Neural progenitor cell (in vitro differentiated cells): ENCODE data around the gene PBX1. TPM values are rescaled to one million over a fixed set of nuclear protein-coding genes. Genes with fewer than 3 reads are reported as not detected.

Experiments used
- DNase-seq: peaks from one replicate; pipeline ENCODE4 v3.0.0-alpha.2; 2016; ENCODE audit warnings: low spot score
- H2AFZ ChIP-seq: fragments of 200-600 bp; sonication (generic); replicated peaks from 2 replicates; pipeline ENCODE4 v1.6.1; 2016; ENCODE audit warnings: antibody characterized with exemption
- H3F3A ChIP-seq: fragments of 200-600 bp; sonication (generic); 2 replicates; pipeline ENCODE4 v1.6.1; 2016; ENCODE audit warnings: antibody characterized with exemption, low read depth
- H3K27ac ChIP-seq: fragments of 200-600 bp; sonication (generic); 2 replicates; pipeline ENCODE4 v1.5.1; 2016; ENCODE audit warnings: mild to moderate bottlenecking
- H3K27me3 ChIP-seq: fragments of 200-600 bp; sonication (generic); 2 replicates; pipeline ENCODE4 v1.6.1; 2016; ENCODE audit warnings: mild to moderate bottlenecking, moderate library complexity
- H3K36me3 ChIP-seq: fragments of 200-600 bp; sonication (generic); 2 replicates; pipeline ENCODE4 v1.5.1; 2016
- H3K4me1 ChIP-seq: fragments of 200-600 bp; sonication (generic); 2 replicates; pipeline ENCODE4 v1.6.1; 2016; ENCODE audit warnings: mixed run types
- H3K4me2 ChIP-seq: fragments of 200-600 bp; sonication (generic); 2 replicates; pipeline ENCODE4 v1.6.1; 2016
- H3K4me3 ChIP-seq: fragments of 200-600 bp; sonication (generic); 2 replicates; pipeline ENCODE4 v1.5.1; 2016
- H3K79me2 ChIP-seq: fragments of 200-600 bp; sonication (generic); 2 replicates; pipeline ENCODE4 v1.6.1; 2016; ENCODE audit warnings: low read depth
- H3K9ac ChIP-seq: fragments of 200-600 bp; sonication (generic); 2 replicates; pipeline ENCODE4 v1.6.1; 2016
- H3K9me3 ChIP-seq: fragments of 200-600 bp; sonication (generic); 2 replicates; pipeline ENCODE4 v1.5.1; 2016; ENCODE audit warnings: low read depth
- H4K20me1 ChIP-seq: fragments of 200-600 bp; sonication (generic); 2 replicates; pipeline ENCODE4 v1.6.1; 2016; ENCODE audit warnings: low read depth
- H3K27ac Mint-ChIP-seq: 3 replicates; pipeline ENCODE4 v1.8.0; 2021; ENCODE audit warnings: mixed read lengths
- H3K27me3 Mint-ChIP-seq: 2 replicates; pipeline ENCODE4 v1.8.0; 2022; ENCODE audit warnings: low read depth, mild to moderate bottlenecking, inconsistent platforms, moderate library complexity, mixed read lengths; ENCODE audit not compliant: insufficient read depth
- H3K36me3 Mint-ChIP-seq: 3 replicates; pipeline ENCODE4 v1.8.0; 2021; ENCODE audit warnings: mixed read lengths
- H3K4me1 Mint-ChIP-seq: 3 replicates; pipeline ENCODE4 v1.8.0; 2021; ENCODE audit warnings: mixed read lengths
- H3K4me3 Mint-ChIP-seq: 3 replicates; pipeline ENCODE4 v1.8.0; 2021; ENCODE audit warnings: mild to moderate bottlenecking, moderate library complexity, mixed read lengths
- H3K9me3 Mint-ChIP-seq: 3 replicates; pipeline ENCODE4 v1.8.0; 2020; ENCODE audit warnings: mixed read lengths
- EZH2 ChIP-seq: fragments of 200-600 bp; sonication (generic); IDR thresholded peaks from 2 replicates; pipeline ENCODE4 v1.6.1; 2017; ENCODE audit warnings: antibody characterized with exemption, mild to moderate bottlenecking, moderate library complexity
- EZH2phosphoT487 ChIP-seq: fragments of 200-600 bp; sonication (generic); IDR thresholded peaks from 2 replicates; pipeline ENCODE4 v1.6.1; 2017; ENCODE audit warnings: antibody characterized with exemption
- total RNA-seq: library from RNA; depleted of rRNA; stranded (reverse); fragments of >200 nt; gene quantifications from 2 replicates; pipeline ENCODE4 v1.2.3, GENCODE V29; 2015; ENCODE audit warnings: low replicate concordance
- TF ChIP-seq, protein P1 (sequence below): fragments of 200-600 bp; sonication (generic); IDR thresholded peaks from 2 replicates; pipeline ENCODE4 v1.5.1; 2017; ENCODE audit warnings: antibody characterized with exemption, mild to moderate bottlenecking

The PBX1 gene
- total RNA-seq, 1 donor from 2014 or later, result 91.1 TPM

DNA sequence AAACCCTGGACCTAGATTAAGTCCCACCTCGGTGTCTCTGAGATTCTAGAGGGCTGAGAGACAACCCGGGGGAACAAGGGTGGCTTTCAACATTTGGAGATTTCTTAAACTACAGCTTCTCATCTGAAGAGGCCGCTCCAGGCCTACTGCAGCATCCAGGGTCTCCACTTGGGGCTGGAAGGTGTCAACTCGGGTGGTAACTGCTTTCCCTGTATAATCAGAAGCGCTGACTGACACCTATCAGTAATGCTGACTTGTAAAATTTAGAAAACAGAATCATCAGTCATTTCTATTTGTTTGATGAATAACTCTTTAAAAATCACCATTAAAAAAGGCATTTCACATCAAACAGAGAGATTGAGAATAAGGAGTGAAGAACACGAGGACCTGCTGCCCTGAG is 226.0 kb downstream of the PBX1 start:
- H3F3A ChIP-seq, result peaks cover 20% of the 10 kb centered on the region
- Mint-ChIP-seq H3K4me1 (peaks cover 59% of the 10 kb centered on the region), H3K27me3 (peaks cover 6% of the 10 kb centered on the region), H3K36me3 (peaks cover 19% of the 10 kb centered on the region), H3K27ac (no peak overlapping the region), H3K4me3 (no peak overlapping the region), H3K9me3 (peaks cover 8% of the 10 kb centered on the region)
- peaks cover 81% of the 10 kb centered on the region for H4K20me1 ChIP-seq
- H3K36me3 ChIP-seq, result no peaks in the 10 kb centered on the region
- TF ChIP-seq EZH2, result no peak
- TF ChIP-seq, protein P1, sequence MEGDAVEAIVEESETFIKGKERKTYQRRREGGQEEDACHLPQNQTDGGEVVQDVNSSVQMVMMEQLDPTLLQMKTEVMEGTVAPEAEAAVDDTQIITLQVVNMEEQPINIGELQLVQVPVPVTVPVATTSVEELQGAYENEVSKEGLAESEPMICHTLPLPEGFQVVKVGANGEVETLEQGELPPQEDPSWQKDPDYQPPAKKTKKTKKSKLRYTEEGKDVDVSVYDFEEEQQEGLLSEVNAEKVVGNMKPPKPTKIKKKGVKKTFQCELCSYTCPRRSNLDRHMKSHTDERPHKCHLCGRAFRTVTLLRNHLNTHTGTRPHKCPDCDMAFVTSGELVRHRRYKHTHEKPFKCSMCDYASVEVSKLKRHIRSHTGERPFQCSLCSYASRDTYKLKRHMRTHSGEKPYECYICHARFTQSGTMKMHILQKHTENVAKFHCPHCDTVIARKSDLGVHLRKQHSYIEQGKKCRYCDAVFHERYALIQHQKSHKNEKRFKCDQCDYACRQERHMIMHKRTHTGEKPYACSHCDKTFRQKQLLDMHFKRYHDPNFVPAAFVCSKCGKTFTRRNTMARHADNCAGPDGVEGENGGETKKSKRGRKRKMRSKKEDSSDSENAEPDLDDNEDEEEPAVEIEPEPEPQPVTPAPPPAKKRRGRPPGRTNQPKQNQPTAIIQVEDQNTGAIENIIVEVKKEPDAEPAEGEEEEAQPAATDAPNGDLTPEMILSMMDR, result no peak
- no peak overlapping the region for H3K9ac ChIP-seq
- H3K79me2 ChIP-seq, result peaks cover 73% of the 10 kb centered on the region
- no peak overlapping the region for H3K4me2 ChIP-seq
- DNase-seq, result no peak
- H3K27ac ChIP-seq, result no peak overlapping the region
- peaks cover 36% of the 10 kb centered on the region for H3K4me1 ChIP-seq
- H3K9me3 ChIP-seq, result no peaks in the 10 kb centered on the region
- H2AFZ ChIP-seq, result no peak overlapping the region
- H3K27me3 ChIP-seq, result no peaks in the 10 kb centered on the region
- no peak overlapping the region for H3K4me3 ChIP-seq

DNA sequence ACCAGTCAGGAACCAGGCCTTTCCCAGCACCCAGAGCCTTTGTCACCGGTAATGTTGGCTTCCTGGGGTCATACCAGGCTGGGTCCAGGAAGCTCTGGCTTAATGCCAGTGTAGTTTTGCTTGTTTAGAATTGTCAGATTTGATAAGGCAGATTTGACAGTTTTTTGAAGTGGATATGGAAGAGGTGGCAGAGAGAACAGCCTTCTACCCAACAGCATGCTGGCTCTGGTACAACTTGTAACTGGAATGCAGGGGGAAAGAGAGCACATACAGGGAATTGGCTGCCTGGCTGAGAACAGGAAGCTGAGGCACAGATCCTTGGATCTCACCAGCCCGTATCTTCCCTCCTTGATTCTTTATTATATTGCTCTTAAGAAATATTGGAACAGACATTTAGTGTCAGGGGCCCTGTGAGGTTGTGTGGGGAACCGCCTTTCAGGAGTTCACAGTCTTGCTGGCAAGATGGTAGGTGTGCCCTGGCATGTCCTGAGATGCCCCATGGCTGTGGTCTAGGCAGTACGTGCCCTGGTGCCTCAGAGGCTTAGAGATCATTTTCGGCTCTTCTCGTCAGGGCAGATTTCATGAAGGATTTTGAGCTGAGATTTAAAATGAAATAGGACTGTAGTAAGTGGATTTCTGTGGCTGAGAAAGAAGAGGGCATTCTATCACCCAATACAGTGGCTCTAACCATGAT is 227.0 kb downstream of the PBX1 start:
- no peak overlapping the region for H3K4me3 ChIP-seq
- TF ChIP-seq, protein P1, result no peak
- TF ChIP-seq EZH2phosphoT487 (no peak), EZH2 (no peak)
- H3K4me1 Mint-ChIP-seq, result peaks cover 53% of the 10 kb centered on the region

DNA sequence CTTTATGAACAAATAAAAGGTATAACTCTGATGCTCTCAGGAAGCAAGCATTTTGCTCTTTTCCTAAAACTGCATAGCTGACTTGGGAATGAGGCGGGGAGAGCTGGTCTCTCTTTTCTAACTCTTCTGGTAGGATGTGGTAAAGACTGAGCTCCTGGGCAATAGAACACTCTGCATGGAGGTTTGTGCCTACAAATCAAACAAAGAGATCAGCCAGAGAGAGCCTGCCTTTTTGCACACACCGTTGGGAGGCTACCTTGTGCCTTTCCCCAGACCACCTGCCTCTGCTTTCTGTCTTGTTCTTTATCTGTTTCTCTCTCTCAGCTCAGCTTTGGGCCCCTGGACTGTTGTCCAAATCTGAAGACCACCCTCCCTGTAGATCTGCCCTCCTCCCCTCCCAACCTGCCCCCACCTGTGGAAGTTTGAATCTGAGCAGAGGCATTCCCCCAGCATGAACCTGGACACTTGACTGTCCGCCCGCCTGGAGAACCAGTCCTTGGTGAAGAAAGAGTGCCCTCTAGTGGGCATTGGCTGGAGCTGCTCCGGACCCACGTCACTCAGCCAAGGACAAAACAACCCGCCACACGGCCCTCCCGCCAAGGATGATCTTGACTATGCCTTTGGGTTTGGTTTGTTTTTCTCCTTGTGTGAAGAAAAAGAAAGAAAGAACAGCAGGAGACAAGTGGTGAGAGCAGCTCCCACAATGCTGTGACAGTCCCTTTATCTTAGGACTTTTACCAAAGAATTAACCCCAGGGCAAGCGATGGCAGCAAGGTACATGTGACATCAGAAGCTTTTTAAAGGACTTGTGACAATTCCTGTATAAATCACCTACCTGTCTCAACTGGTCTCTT is 228.2 kb downstream of the PBX1 start:
- H3K79me2 ChIP-seq, result peaks cover 71% of the 10 kb centered on the region
- Mint-ChIP-seq H3K4me3 (peak overlapping the region; percentile 22), H3K36me3 (peaks cover 20% of the 10 kb centered on the region), H3K9me3 (peaks cover 7% of the 10 kb centered on the region), H3K27ac (peak overlapping the region; percentile 77), H3K27me3 (peaks cover 6% of the 10 kb centered on the region), H3K4me1 (peaks cover 48% of the 10 kb centered on the region)
- no peak overlapping the region for H3K9ac ChIP-seq
- no peaks in the 10 kb centered on the region for H3K27me3 ChIP-seq
- H3K36me3 ChIP-seq, result no peaks in the 10 kb centered on the region
- TF ChIP-seq, protein P1, result peak; percentile 95
- no peak for TF ChIP-seq EZH2phosphoT487
- DNase-seq, result peak; percentile 93
- no peak overlapping the region for H3K27ac ChIP-seq
- no peak overlapping the region for H2AFZ ChIP-seq
- H3K4me3 ChIP-seq, result no peak overlapping the region
- H3F3A ChIP-seq, result peaks cover 25% of the 10 kb centered on the region
- H3K4me1 ChIP-seq, result peaks cover 50% of the 10 kb centered on the region
- H3K4me2 ChIP-seq, result peak overlapping the region; percentile 58
- no peaks in the 10 kb centered on the region for H3K9me3 ChIP-seq
- peaks cover 85% of the 10 kb centered on the region for H4K20me1 ChIP-seq

More for the DNA sequence above, 227.0 kb downstream of the PBX1 start:
- Histone ChIP-seq H3K9ac (no peak overlapping the region), H3K27ac (no peak overlapping the region), H3K27me3 (no peaks in the 10 kb centered on the region), H4K20me1 (peaks cover 88% of the 10 kb centered on the region), H3F3A (peaks cover 25% of the 10 kb centered on the region), H3K79me2 (peaks cover 77% of the 10 kb centered on the region), H3K9me3 (no peaks in the 10 kb centered on the region), H3K4me1 (peaks cover 47% of the 10 kb centered on the region), H2AFZ (no peak overlapping the region), H3K36me3 (no peaks in the 10 kb centered on the region), H3K4me2 (no peak overlapping the region)
- H3K27me3 Mint-ChIP-seq, result peaks cover 6% of the 10 kb centered on the region
- H3K9me3 Mint-ChIP-seq, result peaks cover 8% of the 10 kb centered on the region
- no peak for DNase-seq
- H3K27ac Mint-ChIP-seq, result peak overlapping the region; percentile 40
- H3K36me3 Mint-ChIP-seq, result peaks cover 14% of the 10 kb centered on the region
- H3K4me3 Mint-ChIP-seq, result no peak overlapping the region
